Activated B cell treated with CpG ODN at 0.5 μM for 24 hours (primary cell): ENCODE measurements around the gene NRIP2. TPM values are rescaled to one million over a fixed set of nuclear protein-coding genes. Genes with fewer than 3 reads are reported as not detected.

Experiments
- ATAC-seq: fragments of 200-7000 bp; cut with Tn5 transposase; one replicate; pipeline ENCODE4 v1.10.0; 2021; ENCODE audit warnings: low read depth, mild to moderate bottlenecking, moderate library complexity
- CTCF ChIA-PET: fragments of 350-600 bp; sonication (Branson Sonifier 250); formaldehyde crosslinking; loops from one replicate; lab custom pipeline; 2021; ENCODE audit warnings: antibody characterized with exemption; lab: Charles Lee
- POLR2A ChIA-PET: fragments of 350-600 bp; sonication (Branson Sonifier 250); formaldehyde crosslinking; loops from one replicate; lab custom pipeline; 2021; ENCODE audit warnings: antibody characterized with exemption; lab: Charles Lee
- DNase-seq: peaks from one replicate; pipeline ENCODE4 v3.0.0; 2022
- H3K27ac Mint-ChIP-seq: one replicate; pipeline ENCODE4 v1.8.0; 2020; ENCODE audit warnings: mixed read lengths
- H3K27me3 Mint-ChIP-seq: one replicate; pipeline ENCODE4 v1.8.0; 2021; ENCODE audit warnings: mixed read lengths
- H3K36me3 Mint-ChIP-seq: one replicate; pipeline ENCODE4 v1.8.0; 2021; ENCODE audit warnings: low read depth, mixed read lengths
- H3K4me1 Mint-ChIP-seq: one replicate; pipeline ENCODE4 v1.8.0; 2021; ENCODE audit warnings: mixed read lengths
- H3K4me3 Mint-ChIP-seq: one replicate; pipeline ENCODE4 v1.8.0; 2020; ENCODE audit warnings: mild to moderate bottlenecking, mixed read lengths
- H3K9me3 Mint-ChIP-seq: one replicate; pipeline ENCODE4 v1.8.0; 2020; ENCODE audit warnings: mixed read lengths
- intact Hi-C: fragments of 100-400 bp; cut with micrococcal nuclease; formaldehyde crosslinking; loops from one replicate; pipeline ENCODE4 v1.15.1; 2024
- total RNA-seq: library from RNA; stranded (reverse); gene quantifications from 2 replicates; pipeline ENCODE4 v1.2.3, GENCODE V29; 2022
- TF ChIP-seq, protein P1 (sequence below): fragments of 200-600 bp; IDR thresholded peaks from one replicate; pipeline ENCODE4 v1.8.0; 2022; ENCODE audit warnings: antibody characterized with exemption, mild to moderate bottlenecking

The NRIP2 gene
- total RNA-seq, 1 donor from 2014 or later = not detected

DNA sequence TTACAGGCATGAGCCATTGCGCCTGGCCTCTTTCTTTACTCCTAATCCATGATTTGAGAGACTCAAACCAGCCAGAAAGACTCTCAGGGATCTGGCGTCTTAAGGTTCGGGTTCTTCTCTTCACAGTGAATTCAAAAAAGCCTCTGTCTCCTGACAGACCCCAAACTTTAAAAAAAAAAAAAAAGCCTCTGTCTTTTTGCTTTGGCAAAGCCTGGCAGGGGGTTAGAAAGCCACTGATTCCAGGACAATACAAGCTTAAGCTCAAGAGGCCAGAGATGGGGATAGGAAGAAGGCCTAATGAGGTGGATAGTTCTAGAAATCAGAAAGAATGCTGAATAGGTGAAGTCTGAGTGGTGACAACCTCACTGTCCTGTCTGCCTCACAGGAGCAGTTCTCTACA is 8.8 kb downstream of the NRIP2 start:
- CTCF ChIA-PET = no interaction called here
- intact Hi-C loops = no loop called here
- POLR2A ChIA-PET = no interaction called here
- Mint-ChIP-seq H3K4me3 (no peak overlapping the region), H3K9me3 (no peaks in the 10 kb centered on the region), H3K27ac (no peak overlapping the region), H3K36me3 (peaks cover 88% of the 10 kb centered on the region), H3K27me3 (no peaks in the 10 kb centered on the region), H3K4me1 (no peaks in the 10 kb centered on the region)
- DNase-seq (no peak), ATAC-seq (no peak)
- TF ChIP-seq, protein P1, sequence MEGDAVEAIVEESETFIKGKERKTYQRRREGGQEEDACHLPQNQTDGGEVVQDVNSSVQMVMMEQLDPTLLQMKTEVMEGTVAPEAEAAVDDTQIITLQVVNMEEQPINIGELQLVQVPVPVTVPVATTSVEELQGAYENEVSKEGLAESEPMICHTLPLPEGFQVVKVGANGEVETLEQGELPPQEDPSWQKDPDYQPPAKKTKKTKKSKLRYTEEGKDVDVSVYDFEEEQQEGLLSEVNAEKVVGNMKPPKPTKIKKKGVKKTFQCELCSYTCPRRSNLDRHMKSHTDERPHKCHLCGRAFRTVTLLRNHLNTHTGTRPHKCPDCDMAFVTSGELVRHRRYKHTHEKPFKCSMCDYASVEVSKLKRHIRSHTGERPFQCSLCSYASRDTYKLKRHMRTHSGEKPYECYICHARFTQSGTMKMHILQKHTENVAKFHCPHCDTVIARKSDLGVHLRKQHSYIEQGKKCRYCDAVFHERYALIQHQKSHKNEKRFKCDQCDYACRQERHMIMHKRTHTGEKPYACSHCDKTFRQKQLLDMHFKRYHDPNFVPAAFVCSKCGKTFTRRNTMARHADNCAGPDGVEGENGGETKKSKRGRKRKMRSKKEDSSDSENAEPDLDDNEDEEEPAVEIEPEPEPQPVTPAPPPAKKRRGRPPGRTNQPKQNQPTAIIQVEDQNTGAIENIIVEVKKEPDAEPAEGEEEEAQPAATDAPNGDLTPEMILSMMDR = no peak

DNA sequence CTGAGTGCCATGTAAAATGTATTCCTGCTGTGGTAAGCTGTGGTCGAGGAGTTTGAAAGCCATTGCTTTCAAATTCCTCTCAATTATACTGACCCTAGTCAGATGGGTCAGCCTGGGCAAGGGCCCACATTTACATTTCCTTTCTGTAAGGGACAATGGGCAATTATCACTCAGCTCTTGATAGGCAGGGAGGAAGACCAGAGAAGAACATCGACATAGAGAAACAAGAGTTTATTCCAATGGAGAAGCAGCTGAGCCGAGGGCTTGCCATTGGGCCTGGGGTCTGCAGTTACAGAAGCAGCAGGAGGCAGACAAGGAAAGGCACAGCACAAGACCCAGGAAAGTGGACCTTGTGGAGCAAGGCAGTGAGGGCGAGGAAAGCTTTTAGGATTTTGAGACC is 9.7 kb downstream of the NRIP2 start:
- POLR2A ChIA-PET = no interaction called here
- no peak overlapping the region for H3K27ac Mint-ChIP-seq
- H3K4me3 Mint-ChIP-seq = no peak overlapping the region
- intact Hi-C loops = no loop called here
- CTCF ChIA-PET = interaction anchor here (0.9 kb wide), 1 partner anchor 41 kb away, joined by 3 read pairs; no protein-coding TSS in a partner anchor
- no peaks in the 10 kb centered on the region for H3K27me3 Mint-ChIP-seq
- peaks cover 88% of the 10 kb centered on the region for H3K36me3 Mint-ChIP-seq
- H3K4me1 Mint-ChIP-seq = no peaks in the 10 kb centered on the region
- ATAC-seq (no peak), DNase-seq (no peak)
- TF ChIP-seq, protein P1 = no peak
- no peaks in the 10 kb centered on the region for H3K9me3 Mint-ChIP-seq

DNA sequence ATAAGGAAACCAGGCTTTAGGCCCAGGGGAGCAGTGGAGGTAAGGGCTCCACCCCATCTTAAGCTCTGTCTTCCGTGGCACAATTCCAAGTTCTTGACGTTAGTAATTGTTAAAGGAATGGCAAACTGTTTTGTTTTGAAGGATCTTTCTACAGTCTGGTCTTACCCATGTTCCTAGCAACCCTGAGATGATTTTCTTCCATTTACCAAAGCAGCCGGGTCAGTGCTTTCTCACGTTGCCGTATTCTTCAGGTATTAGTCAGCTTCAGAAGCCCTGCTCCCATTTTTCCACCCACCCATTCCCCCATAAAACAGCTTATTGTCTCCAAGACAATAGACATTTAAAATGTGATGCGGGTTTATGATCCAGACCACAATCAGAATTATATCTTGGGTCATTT is 10.3 kb downstream of the NRIP2 start:
- H3K4me3 Mint-ChIP-seq = no peak overlapping the region
- H3K4me1 Mint-ChIP-seq = no peaks in the 10 kb centered on the region
- ChIA-PET POLR2A (no interaction called here), CTCF (no interaction called here)
- no peak overlapping the region for H3K27ac Mint-ChIP-seq
- TF ChIP-seq, protein P1 = no peak
- no peak for ATAC-seq
- no peaks in the 10 kb centered on the region for H3K9me3 Mint-ChIP-seq
- DNase-seq = no peak
- intact Hi-C loops = no loop called here
- H3K27me3 Mint-ChIP-seq = no peaks in the 10 kb centered on the region
- H3K36me3 Mint-ChIP-seq = peaks cover 91% of the 10 kb centered on the region

DNA sequence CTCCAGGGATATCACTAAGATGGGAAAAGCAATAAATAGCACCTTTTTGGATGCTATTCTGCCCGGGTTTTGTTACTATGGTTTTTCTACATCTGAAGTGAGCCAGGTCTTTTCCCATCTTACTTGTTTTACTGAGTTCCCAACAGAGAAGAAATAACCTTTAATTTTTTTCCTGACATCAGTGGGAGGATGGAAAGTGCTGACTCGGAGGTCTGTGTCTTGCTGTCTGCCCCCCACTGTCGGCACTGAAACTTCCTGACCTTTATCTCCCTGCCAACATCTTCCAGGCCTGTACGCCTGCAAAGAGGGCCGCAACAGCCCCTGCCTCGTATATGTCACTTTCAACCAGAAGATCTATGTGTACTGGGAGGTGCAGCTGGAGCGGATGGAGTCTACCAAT is 11.4 kb downstream of the NRIP2 start:
- POLR2A ChIA-PET = no interaction called here
- H3K27ac Mint-ChIP-seq = no peak overlapping the region
- peaks cover 89% of the 10 kb centered on the region for H3K36me3 Mint-ChIP-seq

DNA sequence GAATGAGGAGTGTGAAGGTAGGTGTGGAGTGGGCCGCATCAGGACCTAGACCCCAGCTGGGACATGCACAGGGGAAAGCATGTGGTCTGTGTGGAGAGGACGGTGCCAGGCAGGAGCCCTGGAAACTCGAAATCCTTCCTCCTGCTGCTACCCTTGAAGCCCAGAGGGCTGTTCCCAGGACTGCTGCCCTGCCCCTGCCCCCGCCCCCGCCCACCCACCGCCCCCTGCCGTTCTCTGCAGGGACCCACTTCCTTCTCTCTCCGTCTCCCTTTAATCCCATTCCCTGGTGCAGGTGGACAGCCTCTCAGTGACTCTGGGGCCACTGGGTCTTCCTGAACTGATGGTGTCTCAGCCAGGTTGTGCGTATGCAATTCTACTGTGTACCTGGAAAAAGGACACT is 14.4 kb downstream of the NRIP2 start:
- ChIA-PET POLR2A (interaction anchor here (0.6 kb wide), 2 partner anchors 26 to 42 kb away, joined by 4 to 5 read pairs; partner anchors contain the start of gene FKBP4), CTCF (no interaction called here)
- peaks cover 83% of the 10 kb centered on the region for H3K36me3 Mint-ChIP-seq

More for the DNA sequence above, 11.4 kb downstream of the NRIP2 start:
- no peaks in the 10 kb centered on the region for H3K9me3 Mint-ChIP-seq
- TF ChIP-seq, protein P1 = no peak
- DNase-seq (no peak), ATAC-seq (no peak)
- H3K4me3 Mint-ChIP-seq = no peak overlapping the region
- H3K4me1 Mint-ChIP-seq = no peaks in the 10 kb centered on the region
- CTCF ChIA-PET = no interaction called here
- intact Hi-C loops = no loop called here
- no peaks in the 10 kb centered on the region for H3K27me3 Mint-ChIP-seq

More for the DNA sequence above, 14.4 kb downstream of the NRIP2 start:
- no peak for DNase-seq
- TF ChIP-seq, protein P1 = no peak
- Mint-ChIP-seq H3K27ac (no peak overlapping the region), H3K4me1 (peaks cover 5% of the 10 kb centered on the region), H3K9me3 (no peaks in the 10 kb centered on the region), H3K27me3 (no peaks in the 10 kb centered on the region), H3K4me3 (no peak overlapping the region)
- intact Hi-C loops = no loop called here
- no peak for ATAC-seq
